Measurements from ENCODE around the gene PCK1.

Gene PCK1

GRCh38 chr20:57601211-57601570 is 40.3 kb downstream of the PCK1 start:
- no peak overlapping the region for H3K27ac ChIP-seq
- no peak for TF ChIP-seq ZFX (IDR thresholded peaks at IDR 0.05; ENCODE audit: borderline replicate concordance)
- TF ChIP-seq CTCF (IDR thresholded peaks at IDR 0.05) = no peak

GRCh38 chr20:57601737-57602136 is 40.8 kb downstream of the PCK1 start:
- TF ChIP-seq ZFX (IDR thresholded peaks at IDR 0.05; ENCODE audit: borderline replicate concordance) = no peak
- no peak for TF ChIP-seq CTCF (IDR thresholded peaks at IDR 0.05)
- H3K27ac ChIP-seq = no peak overlapping the region

DNA sequence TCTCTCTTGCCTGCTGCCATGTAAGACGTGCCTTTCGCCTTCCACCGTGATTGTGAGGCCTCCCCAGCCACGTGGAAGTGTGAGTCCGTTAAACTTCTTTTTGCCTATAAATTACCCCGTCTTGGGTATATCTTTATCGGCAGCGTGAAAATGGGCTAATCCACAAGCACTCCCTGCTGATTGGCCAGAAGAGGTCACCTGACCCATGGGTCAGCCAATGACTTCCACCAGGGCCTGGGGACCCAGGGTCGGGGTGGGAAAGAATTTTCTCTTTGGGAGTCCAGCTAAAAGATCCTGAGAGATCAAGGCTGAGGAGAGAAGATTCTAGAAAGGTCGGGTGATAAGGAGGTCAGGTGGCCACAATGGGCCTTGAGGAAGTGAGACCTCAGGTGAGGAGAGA is 42.2 kb downstream of the PCK1 start:
- TF ChIP-seq ZFX (IDR thresholded peaks at IDR 0.05; ENCODE audit: borderline replicate concordance) (no peak), CTCF (IDR thresholded peaks at IDR 0.05) (no peak)
- H3K27ac ChIP-seq = no peak overlapping the region

- H3K27ac ChIP-seq = no peak overlapping the region
- no peak for TF ChIP-seq ZFX (IDR thresholded peaks at IDR 0.05; ENCODE audit: borderline replicate concordance)
- TF ChIP-seq CTCF (IDR thresholded peaks at IDR 0.05) = no peak
Measured at GRCh38 chr20:57605045-57605444, 44.1 kb downstream of the PCK1 start.

- TF ChIP-seq ZFX (IDR thresholded peaks at IDR 0.05; ENCODE audit: borderline replicate concordance) (no peak), CTCF (IDR thresholded peaks at IDR 0.05) (no peak)
- H3K27ac ChIP-seq = no peak overlapping the region
Measured at GRCh38 chr20:57605878-57606277, 45.0 kb downstream of the PCK1 start.

DNA sequence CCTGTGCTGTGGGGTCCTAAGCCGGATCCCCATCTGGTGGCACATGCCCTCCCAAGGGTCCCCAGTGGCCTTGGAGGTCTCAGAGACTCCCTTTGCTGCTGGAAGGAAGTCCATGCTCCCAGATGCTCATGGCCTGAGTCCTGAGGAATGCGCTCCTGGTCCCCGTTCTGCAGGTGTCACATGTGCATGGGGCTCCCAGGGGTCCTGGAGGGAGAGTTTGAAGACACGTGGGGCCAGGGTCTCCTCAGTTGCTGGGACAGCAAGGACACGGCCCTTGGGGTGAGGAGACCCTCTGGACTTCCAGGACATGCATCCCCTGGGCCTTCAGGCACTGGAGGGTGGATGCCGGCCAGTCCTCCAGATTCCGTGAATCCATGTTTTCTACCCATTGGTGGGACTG is 47.6 kb downstream of the PCK1 start:
- no peak overlapping the region for H3K27ac ChIP-seq
- no peak for TF ChIP-seq ZFX (IDR thresholded peaks at IDR 0.05; ENCODE audit: borderline replicate concordance)
- TF ChIP-seq CTCF (IDR thresholded peaks at IDR 0.05) = no peak

GRCh38 chr20:57609086-57609841 is 48.4 kb downstream of the PCK1 start:
- TF ChIP-seq ZFX (IDR thresholded peaks at IDR 0.05; ENCODE audit: borderline replicate concordance) (no peak), CTCF (IDR thresholded peaks at IDR 0.05) (no peak)
- H3K27ac ChIP-seq = no peak overlapping the region
